ENCODE results near the gene AFF1.
A peak's percentile ranks its signal among the peaks of the same experiment; 100 is the strongest.

Gene AFF1

GRCh38 chr4:86924811-86925210 lies 10.0 kb upstream of the AFF1 start:
- no peak for DNase-seq

- DNase-seq: no peak
Measured at GRCh38 chr4:86926435-86927086, 8.2 kb upstream of the AFF1 start.

GRCh38 chr4:86927843-86928395 lies 6.9 kb upstream of the AFF1 start:
- no peak for DNase-seq

- no peak for DNase-seq
Measured at GRCh38 chr4:86928400-86929255, 6.2 kb upstream of the AFF1 start.

- DNase-seq: no peak
Measured at GRCh38 chr4:86934147-86934770, 552 bp upstream of the AFF1 start.

- DNase-seq: no peak
Measured at GRCh38 chr4:86935566-86935852, 698 bp downstream of the AFF1 start.

GRCh38 chr4:86935853-86936733 lies 1.3 kb downstream of the AFF1 start:
- peak in 1 of 2 experiments; percentile 7 for DNase-seq

GRCh38 chr4:86938771-86939520 lies 4.1 kb downstream of the AFF1 start:
- no peak for DNase-seq

GRCh38 chr4:86939729-86940575 lies 5.1 kb downstream of the AFF1 start:
- DNase-seq: no peak

GRCh38 chr4:86940920-86941460 lies 6.2 kb downstream of the AFF1 start:
- no peak for DNase-seq

- no peak for DNase-seq
Measured at GRCh38 chr4:86942185-86942666, 7.4 kb downstream of the AFF1 start.

- DNase-seq: no peak
Measured at GRCh38 chr4:86944964-86945781, 10.4 kb downstream of the AFF1 start.

GRCh38 chr4:86946868-86947500 lies 12.2 kb downstream of the AFF1 start:
- DNase-seq: no peak

- DNase-seq: no peak
Measured at GRCh38 chr4:86947501-86948120, 12.8 kb downstream of the AFF1 start.

GRCh38 chr4:86948276-86948675 lies 13.5 kb downstream of the AFF1 start:
- no peak for DNase-seq

- DNase-seq: no peak
Measured at GRCh38 chr4:86950831-86951525, 16.2 kb downstream of the AFF1 start.

GRCh38 chr4:86955888-86956451 lies 21.2 kb downstream of the AFF1 start:
- DNase-seq: no peak

- DNase-seq: no peak
Measured at GRCh38 chr4:86957215-86957614, 22.4 kb downstream of the AFF1 start.
